Activated naive CD4-positive, alpha-beta T cell treated with Interleukin-2 at 50 U/mL for 16 hours (primary cell): ENCODE results near the gene FGF4.

ENCODE experiments used
- DNase-seq: peaks from one replicate; pipeline ENCODE4 v3.0.0-alpha.2; 2020

The FGF4 gene

GRCh38 chr11:69804769-69805508 is 29.8 kb upstream of the FGF4 start:
- DNase-seq = no peak

DNA sequence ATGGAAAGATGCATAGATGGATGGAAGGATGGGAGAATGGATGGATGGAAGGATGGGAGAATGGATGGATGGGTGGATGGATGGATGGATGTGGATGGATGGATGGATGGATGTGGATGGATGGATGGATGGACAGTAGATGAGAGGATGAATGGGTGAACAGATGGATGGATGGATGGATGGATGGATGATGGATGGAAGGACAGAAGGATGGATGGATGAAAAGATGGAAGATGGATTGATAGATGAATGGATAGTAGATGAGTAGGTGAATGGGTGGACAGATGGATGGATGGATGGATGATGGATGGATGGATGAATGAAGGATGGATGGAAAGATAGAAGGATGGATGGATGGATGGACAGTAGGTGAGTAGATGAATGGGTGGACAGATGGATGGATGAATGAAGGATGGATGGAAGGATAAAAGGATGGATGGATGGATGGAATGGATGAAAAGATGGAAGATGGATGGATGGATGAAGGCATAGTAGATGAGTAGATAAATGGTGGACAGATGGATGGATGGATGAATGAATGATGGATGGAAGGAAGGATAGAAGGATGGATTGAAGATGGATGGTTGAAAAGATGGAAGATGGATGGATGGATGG is 28.6 kb upstream of the FGF4 start:
- DNase-seq = no peak

DNA sequence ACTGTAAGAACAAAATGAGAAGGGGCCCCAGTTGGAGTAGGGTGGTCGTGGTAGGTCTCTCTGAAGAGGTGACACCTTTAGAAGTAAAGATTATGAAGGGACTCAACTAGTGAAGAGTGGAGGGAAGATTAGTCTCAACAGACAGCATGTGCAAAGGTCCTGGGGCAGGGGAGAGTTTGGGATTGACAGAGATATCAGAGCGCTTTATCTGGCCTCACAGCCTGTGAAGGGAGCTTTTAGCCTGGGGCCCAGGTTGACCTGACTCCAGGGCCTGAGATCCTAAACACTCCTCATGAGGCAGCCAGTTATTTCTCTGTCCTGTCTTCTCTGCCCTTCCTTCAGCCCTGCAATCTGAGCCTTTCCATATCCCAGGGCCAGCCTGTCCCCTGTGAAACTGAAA is 27.9 kb upstream of the FGF4 start:
- DNase-seq = no peak

- no peak for DNase-seq
Observed at GRCh38 chr11:69802590-69802989, 27.4 kb upstream of the FGF4 start.

GRCh38 chr11:69801513-69802335 is 26.6 kb upstream of the FGF4 start:
- peak; percentile 20 for DNase-seq

- DNase-seq = no peak
Observed at GRCh38 chr11:69800278-69800677, 25.1 kb upstream of the FGF4 start.

DNA sequence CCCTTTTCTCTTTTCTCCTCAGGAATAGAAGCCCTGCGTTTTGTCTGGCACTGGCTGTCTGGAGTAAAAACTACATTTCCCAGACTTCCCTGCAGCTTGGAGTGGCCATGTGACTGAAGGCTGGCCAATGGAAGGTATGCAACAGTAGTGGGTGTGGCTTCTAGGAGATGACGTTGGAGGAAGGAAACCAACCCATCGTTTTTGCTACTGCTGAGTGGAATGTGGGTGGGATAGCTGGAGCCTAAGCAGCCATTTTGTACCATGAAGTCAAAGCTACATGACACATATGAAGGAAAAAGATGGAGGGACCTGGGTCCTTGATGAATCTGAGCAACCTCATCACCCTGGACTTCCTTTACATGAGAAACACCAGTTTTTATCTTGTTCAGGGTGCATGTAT is 24.4 kb upstream of the FGF4 start:
- no peak for DNase-seq

GRCh38 chr11:69799097-69799496 is 24.0 kb upstream of the FGF4 start:
- DNase-seq = no peak

- no peak for DNase-seq
Observed at GRCh38 chr11:69797737-69798528, 22.8 kb upstream of the FGF4 start.

GRCh38 chr11:69797156-69797555 is 22.0 kb upstream of the FGF4 start:
- no peak for DNase-seq

GRCh38 chr11:69796063-69796462 is 20.9 kb upstream of the FGF4 start:
- DNase-seq = no peak

DNA sequence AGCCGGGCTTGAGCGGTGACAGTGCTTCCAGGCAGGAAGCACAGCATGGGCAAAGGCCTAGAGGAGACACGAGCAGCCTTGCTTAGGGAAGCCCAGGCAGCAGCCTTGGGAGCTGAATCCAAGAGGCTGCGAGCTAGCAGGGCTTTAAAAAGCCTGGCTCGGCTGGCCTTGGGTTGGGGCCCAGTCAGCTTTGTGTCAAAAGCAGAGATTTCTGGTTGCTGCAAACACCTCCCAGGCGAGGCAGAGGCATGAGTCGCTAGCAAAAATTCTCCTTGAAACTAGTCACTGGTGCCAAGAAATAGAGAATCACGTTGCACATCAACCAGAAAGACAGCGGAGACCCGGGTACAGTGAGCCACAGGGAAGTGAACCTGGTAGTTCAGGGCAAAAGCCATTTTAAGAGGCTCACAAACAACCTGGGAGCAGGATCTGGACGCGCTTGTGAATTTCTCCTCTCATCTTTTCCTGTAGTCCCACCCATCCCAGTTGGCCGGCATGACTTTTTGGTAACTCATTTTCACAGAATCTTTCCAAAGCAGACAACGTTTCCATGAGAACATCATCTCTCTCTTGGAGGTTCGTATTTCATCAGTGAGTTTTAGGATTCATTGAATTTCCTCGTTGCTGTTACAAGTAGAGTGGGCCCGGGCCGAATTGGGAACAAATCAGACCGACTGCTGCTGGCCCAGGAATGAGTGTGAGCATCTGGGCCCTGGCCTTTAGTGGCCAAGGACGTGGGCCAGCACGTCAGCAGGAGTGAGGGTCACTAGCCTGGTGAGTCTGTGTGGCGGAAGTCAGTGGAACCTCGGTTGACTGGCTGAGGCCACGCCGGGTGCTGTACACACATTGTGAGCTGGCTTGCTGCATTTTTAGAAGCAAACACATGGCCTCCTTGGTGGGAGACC is 16.4 kb upstream of the FGF4 start:
- DNase-seq = no peak

DNA sequence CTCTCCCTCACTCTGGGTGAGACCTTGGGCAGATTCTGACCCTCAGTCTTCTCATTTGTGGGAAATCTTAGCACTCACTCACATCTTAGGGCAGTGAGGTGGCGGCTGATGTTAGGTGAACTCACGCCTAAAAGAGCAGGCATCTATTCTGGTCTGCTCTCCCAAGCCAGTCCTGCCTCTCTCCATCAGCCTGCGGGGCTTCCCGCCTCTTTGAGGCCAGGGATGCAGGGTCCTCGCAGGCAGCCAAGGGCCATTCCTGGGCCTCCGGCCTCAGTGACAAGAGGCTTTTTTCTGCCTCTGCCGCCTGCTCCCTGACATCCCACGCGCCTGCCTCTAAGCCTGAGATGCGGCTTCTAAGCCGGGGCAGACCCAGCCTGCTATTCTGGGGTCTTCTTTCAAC is 13.8 kb upstream of the FGF4 start:
- DNase-seq = no peak

GRCh38 chr11:69787906-69788305 is 12.8 kb upstream of the FGF4 start:
- DNase-seq = no peak

DNA sequence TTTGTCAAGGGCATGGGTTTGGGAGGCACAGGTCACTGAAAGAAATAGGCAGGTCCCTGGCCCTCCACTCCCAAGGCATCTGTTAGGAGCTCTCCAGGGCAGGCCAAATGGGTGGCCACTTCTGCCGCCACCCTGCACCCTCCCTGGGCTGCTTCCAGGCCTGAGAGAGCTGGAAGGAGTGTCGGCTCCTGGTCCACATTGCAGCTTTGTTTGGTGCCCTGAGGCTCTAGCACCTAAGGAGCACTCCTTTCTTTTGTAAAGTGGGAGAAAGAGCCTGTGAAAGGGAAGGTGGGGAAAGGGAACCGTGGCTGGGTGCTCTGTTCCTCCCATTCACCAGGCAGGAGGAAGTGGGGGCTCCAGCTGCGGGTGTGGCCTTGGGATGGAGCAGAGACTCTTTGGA is 12.3 kb upstream of the FGF4 start:
- DNase-seq = no peak

- DNase-seq = no peak
Observed at GRCh38 chr11:69781241-69781640, 6.1 kb upstream of the FGF4 start.

DNA sequence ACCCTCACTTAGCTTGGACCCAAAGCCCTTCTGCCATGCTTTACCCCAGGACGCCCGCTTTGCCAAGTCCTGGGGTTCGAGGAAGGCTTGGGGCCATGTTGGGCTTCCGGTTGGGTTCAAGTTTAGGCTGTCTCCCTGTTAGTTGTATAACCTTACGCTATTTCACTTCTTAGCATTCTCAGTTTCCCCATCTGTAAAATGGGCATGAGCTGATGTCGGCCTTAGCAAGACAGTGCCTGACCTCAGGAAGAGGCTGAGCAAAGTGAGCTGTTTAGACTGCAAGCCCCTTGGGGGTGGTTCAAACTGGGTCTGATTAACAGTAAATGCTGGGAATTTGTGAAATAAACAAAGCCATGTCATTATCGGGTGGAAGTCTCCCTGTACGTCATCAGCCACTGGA is 3.2 kb upstream of the FGF4 start:
- no peak for DNase-seq

- no peak for DNase-seq
Observed at GRCh38 chr11:69774354-69775162, 583 bp downstream of the FGF4 start.

- DNase-seq = no peak
Observed at GRCh38 chr11:69773626-69774353, 1.4 kb downstream of the FGF4 start.

- no peak for DNase-seq
Observed at GRCh38 chr11:69771466-69771865, 3.7 kb downstream of the FGF4 start.
